Mucosa of descending colon (tissue), 3 donors: ENCODE data around the gene CADM1. TPM values are rescaled to one million over a fixed set of nuclear protein-coding genes. Genes with fewer than 3 reads are reported as not detected.

ENCODE experiments used
- ATAC-seq: fragments of 200-7000 bp; cut with Tn5 transposase; one replicate; pipeline ENCODE4 v1.9.1; 2020; ENCODE audit warnings: mild to moderate bottlenecking, moderate library complexity
- DNase-seq, 3 donors: peaks; one replicate each; pipeline ENCODE4 v3.0.0-alpha.2; 2020
- H3K36me3 ChIP-seq: fragments of 200-600 bp; one replicate; pipeline ENCODE4 v1.8.0; 2021; ENCODE audit warnings: low read depth, mild to moderate bottlenecking
- H3K4me1 ChIP-seq: fragments of 200-600 bp; one replicate; pipeline ENCODE4 v1.8.0; 2021; ENCODE audit warnings: low read depth, mild to moderate bottlenecking
- H3K4me3 ChIP-seq: fragments of 200-600 bp; one replicate; pipeline ENCODE4 v1.8.0; 2021; ENCODE audit warnings: mild to moderate bottlenecking
- H3K9me3 ChIP-seq: fragments of 200-600 bp; one replicate; pipeline ENCODE4 v1.8.0; 2021; ENCODE audit warnings: mild to moderate bottlenecking
- intact Hi-C, 2 donors: fragments of 100-400 bp; cut with DNase I in 1 of 2; cut with micrococcal nuclease in 1 of 2; formaldehyde crosslinking; loops; one replicate each; pipeline versions ENCODE4 v1.11.0 to v1.11.1; 2022; cut with DNase I, micrococcal nuclease
- total RNA-seq, 3 donors: library from RNA; stranded (reverse); fragmentation: NEBNext Ultra II Directional in 2 of 3; extraction: Animal tissue kit (Norgen Biotek cat#: 25700) in 2 of 3; gene quantifications; one replicate each; pipeline versions ENCODE4 v1.2.1 to v1.2.4, GENCODE V29; 2021 to 2023
- TF ChIP-seq, protein P1 (sequence below): fragments of 200-600 bp; IDR thresholded peaks from one replicate; pipeline ENCODE4 v1.8.0; 2022; ENCODE audit warnings: antibody characterized with exemption, mild to moderate bottlenecking
- donor health status: DM: no; HTN: no; CAD: no; lungs with moderate emphysema.
- donor health status: DM: no; HTN: no; CAD: no.
- donor health status: DM: no; HTN: yes; CAD: no.

CADM1 gene
- total RNA-seq, 3 donors from 2014 or later: 4.3 to 20.2 (median 7.2) TPM

DNA sequence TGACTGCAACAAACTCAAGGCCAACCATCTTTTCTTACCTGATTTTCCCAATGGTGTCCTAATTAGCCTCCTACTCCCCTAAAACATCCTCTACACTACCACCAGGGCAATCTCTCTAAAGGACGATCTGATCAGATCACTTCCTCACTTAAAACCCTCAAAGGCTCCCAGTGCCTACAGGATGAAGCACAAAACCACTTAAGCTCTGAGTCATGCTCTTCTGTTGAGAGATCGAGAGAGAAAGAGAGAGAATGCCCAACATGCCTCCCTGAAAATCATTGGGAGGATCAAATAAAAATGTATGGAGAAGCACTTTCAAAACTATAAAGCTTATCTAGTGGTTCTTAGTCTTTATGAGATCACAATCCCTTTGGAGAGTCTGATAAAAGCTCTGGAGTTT lies 171.1 kb downstream of the CADM1 start:
- Histone ChIP-seq H3K4me3 (no peak overlapping the region), H3K36me3 (no peaks in the 10 kb centered on the region), H3K4me1 (no peaks in the 10 kb centered on the region), H3K9me3 (no peaks in the 10 kb centered on the region)
- DNase-seq (no peak), ATAC-seq (no peak)
- TF ChIP-seq, protein P1, sequence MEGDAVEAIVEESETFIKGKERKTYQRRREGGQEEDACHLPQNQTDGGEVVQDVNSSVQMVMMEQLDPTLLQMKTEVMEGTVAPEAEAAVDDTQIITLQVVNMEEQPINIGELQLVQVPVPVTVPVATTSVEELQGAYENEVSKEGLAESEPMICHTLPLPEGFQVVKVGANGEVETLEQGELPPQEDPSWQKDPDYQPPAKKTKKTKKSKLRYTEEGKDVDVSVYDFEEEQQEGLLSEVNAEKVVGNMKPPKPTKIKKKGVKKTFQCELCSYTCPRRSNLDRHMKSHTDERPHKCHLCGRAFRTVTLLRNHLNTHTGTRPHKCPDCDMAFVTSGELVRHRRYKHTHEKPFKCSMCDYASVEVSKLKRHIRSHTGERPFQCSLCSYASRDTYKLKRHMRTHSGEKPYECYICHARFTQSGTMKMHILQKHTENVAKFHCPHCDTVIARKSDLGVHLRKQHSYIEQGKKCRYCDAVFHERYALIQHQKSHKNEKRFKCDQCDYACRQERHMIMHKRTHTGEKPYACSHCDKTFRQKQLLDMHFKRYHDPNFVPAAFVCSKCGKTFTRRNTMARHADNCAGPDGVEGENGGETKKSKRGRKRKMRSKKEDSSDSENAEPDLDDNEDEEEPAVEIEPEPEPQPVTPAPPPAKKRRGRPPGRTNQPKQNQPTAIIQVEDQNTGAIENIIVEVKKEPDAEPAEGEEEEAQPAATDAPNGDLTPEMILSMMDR: no peak
- intact Hi-C loops: loop anchor here (10.0 kb wide), 3 partner anchors 172 to 942 kb away; partner anchors contain the start of gene CADM1 (in 2 of the 2)

DNA sequence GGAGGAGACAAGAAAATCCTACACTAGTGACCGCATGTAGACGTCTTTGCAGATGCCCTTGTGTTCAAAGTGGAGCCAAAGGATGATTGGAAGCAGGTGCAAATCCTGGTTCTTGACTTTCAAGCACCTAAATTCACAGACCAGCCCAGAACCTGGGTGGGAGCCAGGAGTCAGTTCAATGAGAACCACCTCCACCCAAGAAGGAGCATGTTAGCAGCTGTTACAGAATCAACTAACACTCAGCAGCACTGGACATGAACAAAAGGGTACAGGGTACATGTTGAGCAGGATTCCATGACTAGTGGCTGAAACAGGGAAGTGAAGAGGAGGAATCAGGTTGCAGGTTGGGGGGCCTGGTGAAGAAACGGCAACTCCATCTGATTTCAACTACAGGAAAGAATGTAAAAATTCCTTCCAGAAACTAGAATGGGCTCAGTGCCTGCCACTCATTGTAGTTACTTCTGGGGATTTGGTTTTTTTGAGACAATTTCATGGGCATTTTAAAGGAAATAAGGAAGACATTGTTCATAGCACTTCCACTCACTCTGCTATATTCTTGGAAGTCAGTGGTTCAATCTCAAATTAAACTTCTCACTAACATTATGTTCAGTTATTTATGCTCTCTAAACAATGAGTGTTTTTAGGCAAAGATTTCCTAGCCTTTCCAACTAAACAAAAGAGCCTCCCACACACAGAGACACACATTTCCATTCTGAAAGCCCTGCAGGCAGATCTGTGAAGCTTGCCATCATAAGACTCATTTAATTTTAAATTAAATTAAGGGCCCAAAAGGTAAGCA lies 173.3 kb downstream of the CADM1 start:
- DNase-seq: no peak
- TF ChIP-seq, protein P1: no peak
- no peak for ATAC-seq
- Histone ChIP-seq H3K4me1 (no peaks in the 10 kb centered on the region), H3K36me3 (no peaks in the 10 kb centered on the region), H3K4me3 (no peak overlapping the region), H3K9me3 (no peaks in the 10 kb centered on the region)
- intact Hi-C loops: loop anchor here (10.0 kb wide), 3 partner anchors 174 to 944 kb away; partner anchors contain the start of gene CADM1 (in 2 of the 2)

DNA sequence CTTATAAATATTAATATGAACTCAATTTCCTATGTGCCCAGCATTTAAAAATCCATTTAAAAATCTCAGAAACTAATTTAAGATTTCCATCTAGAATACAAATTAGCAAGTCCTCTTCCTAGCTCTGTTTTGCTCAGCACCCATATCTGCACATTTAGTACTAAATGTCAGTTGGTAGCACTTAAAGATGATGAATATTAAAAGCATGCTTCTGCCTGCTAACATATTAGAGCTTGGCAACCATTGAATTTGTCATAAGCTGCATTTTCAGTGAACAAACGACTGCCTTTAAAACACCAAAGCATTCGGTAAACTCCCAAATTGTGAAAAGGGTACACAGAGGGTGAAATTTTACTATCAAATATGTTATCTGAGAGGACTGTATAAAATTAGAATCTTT lies 177.7 kb downstream of the CADM1 start:
- no peaks in the 10 kb centered on the region for H3K9me3 ChIP-seq
- DNase-seq: no peak
- TF ChIP-seq, protein P1: no peak
- ATAC-seq: no peak
- H3K4me3 ChIP-seq: no peak overlapping the region
- no peaks in the 10 kb centered on the region for H3K4me1 ChIP-seq
- intact Hi-C loops: loop anchor here in 1 of 2 donors (10.0 kb wide), 1 partner anchor 948 kb away; no protein-coding TSS in a partner anchor
- H3K36me3 ChIP-seq: no peaks in the 10 kb centered on the region

DNA sequence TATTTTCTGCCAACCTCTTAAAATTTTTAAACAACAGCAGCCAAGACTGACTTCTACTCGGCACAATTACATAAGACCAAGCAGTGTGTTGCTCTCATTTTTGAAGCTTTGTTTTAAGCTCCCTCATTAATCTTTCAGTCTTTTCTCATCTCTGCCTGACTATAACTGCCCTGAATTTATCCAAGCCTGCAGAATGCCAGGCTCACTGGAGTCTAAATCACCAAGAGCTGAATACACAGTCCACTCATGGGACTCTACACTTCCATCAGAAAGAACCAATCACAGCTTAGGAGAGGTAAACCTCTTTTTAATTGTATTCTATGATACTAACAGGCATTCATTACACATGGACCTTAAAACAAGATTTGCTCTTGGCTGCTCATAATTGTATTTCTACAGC lies 178.7 kb downstream of the CADM1 start:
- Histone ChIP-seq H3K4me3 (no peak overlapping the region), H3K4me1 (no peaks in the 10 kb centered on the region), H3K9me3 (no peaks in the 10 kb centered on the region), H3K36me3 (no peaks in the 10 kb centered on the region)
- intact Hi-C loops: loop anchor here in 1 of 2 donors (10.0 kb wide), 1 partner anchor 949 kb away; no protein-coding TSS in a partner anchor
- ATAC-seq (no peak), DNase-seq (no peak)
- TF ChIP-seq, protein P1: no peak

DNA sequence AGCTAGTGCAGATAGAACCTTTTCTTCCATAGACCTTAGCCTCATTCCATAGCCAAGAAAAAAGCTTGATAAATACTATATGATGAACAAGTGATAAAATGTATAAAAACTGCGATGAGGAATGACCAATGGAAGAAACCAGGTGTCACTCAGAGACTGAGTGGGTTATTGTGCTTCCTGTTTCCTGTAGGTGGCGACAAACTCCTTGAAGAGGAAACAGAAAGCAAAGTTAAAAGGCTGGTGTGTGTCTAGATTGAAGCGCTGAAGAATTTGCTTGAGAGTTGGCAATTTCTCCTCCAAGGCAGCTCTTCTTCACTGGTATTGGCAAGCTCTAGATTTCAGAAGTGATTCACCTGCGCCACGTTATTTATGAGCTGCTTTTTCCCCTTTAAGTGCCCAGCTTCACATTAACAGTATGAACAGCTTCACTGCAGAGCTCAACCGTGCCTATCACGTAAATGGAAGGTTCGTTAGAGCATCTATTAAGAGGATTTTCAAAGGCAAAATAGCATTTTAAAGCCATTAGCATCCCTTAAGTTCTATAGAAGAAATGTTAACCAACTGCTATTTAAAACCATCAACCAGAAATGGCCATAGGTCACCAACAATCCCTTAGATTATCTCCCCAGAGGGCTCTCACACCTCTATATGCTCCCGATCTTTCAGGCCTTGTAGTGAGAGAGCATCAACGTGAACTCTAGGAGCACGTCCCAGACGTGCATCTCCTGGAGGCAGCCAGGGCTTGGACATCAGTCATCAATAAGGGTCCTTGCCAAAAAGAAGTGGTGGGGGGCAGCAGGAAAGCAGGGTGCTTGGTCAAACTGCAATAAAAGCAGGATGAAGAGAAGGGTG lies 179.4 kb downstream of the CADM1 start:
- peak; percentile 88 for ATAC-seq
- intact Hi-C loops: loop anchor here in 1 of 2 donors (10.0 kb wide), 1 partner anchor 950 kb away; no protein-coding TSS in a partner anchor
- H3K4me3 ChIP-seq: no peak overlapping the region
- H3K36me3 ChIP-seq: no peaks in the 10 kb centered on the region
- no peaks in the 10 kb centered on the region for H3K9me3 ChIP-seq
- TF ChIP-seq, protein P1: peak; percentile 64
- DNase-seq: peak in 1 of 3 donors; percentile 50
- H3K4me1 ChIP-seq: no peaks in the 10 kb centered on the region
